DMS53 treated with DMSO at 0.1 percent for 48 hours (cell line): ENCODE measurements around the gene NPBWR2.

Source experiments
- DNase-seq: peaks from one replicate; lab custom pipeline; 2025; ENCODE audit not compliant: unreplicated experiment; lab: John Stamatoyannopoulos, UW

NPBWR2 gene

GRCh38 chr20:64106981-64107735, at the start of gene NPBWR2:
TSS of gene NPBWR2 (minus strand) at chr20:64107565. CDS start at chr20:64106831, 734 bp downstream.
- no peak for DNase-seq

DNA sequence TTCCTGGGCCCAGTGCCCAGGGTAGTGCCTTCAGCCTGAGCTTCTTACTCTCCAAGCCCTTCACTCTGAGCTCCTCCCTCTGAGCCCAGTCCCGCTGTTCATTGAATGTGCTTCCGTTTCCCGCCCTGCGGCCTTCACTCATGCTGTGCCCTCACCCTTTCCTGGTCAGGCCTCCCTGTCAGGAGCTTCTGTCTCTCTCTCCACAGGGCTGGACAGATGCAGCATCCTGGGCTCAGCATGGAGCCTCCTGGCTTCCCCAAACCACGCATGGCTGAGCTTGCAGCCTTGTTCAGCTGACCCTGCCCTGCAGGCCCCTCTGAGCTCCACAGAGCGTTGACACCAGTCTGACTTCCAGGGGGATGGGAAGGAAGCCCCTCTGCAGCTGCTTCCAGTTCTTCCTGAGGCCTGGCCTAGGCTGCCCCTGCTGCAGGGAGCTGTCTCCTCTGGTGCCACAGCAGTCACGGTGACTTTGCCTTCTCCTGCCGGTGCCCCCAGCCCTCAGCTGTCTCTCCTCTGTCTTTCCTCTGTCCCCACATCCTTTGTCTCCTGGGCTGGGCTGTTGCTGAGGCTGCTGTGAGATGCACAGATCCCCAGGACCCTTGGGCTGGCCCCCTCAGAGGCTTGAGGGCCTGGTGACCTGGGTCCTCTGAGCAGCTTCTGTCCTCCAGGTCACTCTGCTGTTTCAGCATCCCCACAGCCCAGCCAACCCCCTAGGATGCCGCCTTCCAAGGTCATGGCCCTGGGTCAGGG, 48.9 kb upstream of the NPBWR2 start:
- no peak for DNase-seq

DNA sequence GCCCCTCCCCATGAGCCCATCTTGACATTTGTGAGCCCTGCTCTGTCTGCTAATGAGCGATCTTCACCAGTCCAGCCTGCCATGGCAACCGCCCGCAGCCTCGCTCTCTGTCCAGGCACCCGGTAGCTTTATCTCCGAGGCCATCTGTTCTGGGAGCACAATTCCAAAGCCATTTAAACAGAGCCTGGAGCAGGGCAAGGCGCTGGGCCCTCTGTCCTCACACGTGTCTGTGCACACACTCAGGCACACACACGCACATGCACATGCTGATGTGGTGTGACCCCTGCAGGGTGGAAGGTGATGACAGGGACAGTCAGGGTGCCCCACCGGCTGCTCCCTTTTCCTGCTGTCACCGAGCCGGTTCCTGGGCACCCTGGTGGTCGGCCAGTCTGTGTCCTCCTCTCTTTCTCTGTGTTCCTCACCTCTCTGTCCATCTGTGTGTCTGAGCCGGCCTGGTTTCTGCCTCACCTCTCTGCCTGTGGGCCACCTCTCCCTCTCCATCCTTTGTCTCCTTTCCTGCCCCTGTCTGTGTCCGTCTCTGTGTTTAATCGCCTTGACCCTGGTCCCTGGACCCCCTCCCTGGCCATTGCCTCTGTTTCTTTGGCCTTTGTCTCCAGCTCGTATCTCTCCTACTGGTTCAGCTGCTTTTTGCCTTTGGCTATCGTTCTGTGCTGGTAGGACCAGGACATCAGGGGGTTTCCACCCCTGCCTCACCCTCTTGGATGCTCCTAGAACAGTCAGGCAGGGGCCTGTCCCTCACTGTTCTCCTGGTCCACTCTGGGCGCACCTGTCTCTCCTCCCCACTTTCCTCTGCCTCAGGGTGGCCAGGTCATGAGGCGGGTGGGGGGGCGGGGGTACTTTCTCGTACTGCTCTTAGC, 48.1 kb upstream of the NPBWR2 start:
- no peak for DNase-seq

DNA sequence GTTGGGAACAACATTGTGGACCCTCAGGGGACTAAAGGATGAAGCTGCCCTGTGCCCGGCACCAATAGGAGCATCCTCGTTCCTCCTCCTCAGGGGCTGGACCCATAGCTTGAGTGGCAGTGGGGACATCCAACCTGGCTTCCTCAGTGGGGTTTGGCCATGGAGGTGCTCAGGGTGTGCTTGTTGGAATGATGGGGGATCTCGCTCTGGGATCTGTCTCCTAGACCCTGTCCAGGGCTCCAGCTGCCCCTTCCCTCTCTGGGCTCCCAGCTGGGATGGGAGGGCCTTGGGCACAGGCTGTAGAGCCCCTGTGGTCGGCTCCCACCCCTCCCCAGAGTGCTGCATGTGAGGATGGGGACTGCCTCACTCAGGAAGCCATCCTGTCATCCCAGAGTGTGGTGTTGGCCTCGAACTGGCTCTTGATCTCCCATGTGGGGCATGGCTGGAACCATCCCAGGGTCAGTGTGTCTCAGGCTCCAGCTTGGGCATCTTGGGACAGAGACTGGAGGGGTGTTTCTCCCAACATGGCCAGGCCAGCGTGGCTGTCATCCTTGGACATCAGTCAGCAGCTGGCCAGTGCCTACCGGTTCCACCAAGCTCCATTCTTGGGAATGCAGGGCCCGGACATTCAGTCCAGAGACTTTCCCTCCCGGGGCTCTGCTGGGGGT, 47.4 kb upstream of the NPBWR2 start:
- no peak for DNase-seq

DNA sequence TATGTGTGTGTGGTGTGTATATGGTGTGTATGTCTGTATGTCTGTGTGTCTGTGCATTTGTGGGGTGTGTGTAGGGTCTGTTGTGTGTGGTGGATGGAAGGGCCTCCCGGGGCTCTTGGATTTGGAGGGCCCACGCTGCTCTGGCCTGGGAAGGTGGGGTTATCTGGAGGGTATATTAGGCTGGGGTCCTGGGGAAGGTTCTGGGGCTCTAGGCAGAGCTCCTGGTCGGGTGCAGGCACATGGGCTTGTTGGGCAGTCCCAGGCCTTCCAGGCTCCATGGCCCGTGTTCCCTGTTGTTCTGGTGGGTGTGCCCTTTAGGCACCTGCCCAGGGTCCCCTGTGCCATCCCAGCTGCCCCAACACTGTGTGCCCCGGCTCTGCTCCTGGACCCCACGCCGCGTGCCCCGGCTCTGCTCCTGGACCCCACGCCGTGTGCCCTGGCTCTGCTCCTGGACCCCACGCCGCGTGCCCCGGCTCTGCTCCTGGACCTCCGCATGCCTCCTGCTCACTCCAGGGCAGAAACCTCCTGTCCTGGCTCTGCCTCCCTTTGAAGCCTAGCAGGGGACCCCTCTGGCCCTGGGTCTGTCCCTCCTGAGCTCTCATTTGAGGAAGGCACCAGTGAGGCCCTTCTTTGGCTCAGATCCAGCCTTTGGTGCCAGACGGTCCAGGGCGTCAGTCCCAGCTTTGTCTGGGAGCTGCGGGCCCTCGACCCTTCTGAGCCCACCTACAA, 46.7 kb upstream of the NPBWR2 start:
- no peak for DNase-seq

DNA sequence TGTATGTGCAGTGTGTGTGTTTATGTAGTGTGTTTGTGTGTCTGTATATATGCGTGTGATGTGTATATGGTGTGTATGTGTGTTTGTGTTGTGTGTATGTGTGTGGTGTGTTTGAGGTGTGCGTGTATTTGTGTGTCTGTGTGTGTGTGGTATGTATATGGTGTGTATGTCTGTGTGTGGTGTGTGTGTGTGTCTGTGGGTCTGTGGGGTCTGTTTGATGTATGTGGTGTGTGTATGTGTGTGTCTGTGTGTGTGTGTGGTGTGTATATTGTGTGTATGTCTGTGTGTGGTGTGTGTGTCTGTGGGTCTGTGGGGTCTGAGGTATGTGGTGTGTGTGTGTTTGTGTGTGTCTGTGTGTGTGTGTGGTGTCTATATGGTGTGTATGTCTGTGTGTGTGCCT, 46.0 kb upstream of the NPBWR2 start:
- no peak for DNase-seq

- peak; percentile 82 for DNase-seq
Observed at GRCh38 chr20:64152906-64153305, 45.5 kb upstream of the NPBWR2 start.

GRCh38 chr20:64151633-64152530, 44.5 kb upstream of the NPBWR2 start:
- DNase-seq = peak; percentile 68

DNA sequence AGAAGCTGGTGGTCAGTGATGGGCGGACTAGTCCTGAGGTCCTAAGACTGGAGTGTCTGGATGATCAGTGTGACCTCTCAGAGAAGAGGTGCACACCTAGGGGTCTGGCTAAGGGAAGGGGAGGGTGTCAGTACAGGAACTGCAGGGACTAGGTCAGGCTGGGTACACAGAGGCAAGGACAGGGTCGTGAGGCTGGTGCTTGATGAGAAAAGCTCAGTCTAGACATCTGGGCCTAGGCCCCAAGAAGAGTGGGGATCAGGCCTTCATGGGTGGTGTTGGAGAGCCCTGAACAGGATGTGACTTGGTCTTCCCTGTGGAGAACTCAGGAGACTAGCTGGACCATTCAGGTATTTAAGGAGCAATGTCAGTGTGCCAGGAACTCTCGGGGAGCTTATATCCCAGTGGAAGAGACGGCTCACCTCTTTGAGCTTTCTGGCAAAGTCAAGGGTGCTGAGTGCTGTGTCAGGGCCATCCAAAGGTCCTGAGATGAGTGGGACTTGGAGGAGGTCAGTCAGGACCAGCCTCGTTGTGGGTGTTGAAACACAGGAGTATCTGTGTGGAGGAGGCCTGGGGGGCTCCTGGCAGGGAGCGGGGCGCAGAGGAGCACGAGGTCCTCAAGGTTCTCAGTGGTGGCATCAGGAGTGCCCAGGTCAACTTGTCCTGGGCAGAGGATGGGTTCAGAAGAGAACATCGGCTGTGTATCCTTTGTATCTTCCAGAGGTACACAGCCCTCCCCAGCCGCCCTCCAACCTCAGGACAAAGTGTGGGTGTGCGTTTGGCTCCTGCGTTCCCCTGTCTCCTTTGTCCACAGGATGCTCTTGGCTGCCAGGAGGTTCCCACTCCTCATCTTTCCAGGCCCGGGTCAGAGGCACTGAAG, 43.6 kb upstream of the NPBWR2 start:
- no peak for DNase-seq

GRCh38 chr20:64149809-64150560, 42.6 kb upstream of the NPBWR2 start:
- no peak for DNase-seq

DNA sequence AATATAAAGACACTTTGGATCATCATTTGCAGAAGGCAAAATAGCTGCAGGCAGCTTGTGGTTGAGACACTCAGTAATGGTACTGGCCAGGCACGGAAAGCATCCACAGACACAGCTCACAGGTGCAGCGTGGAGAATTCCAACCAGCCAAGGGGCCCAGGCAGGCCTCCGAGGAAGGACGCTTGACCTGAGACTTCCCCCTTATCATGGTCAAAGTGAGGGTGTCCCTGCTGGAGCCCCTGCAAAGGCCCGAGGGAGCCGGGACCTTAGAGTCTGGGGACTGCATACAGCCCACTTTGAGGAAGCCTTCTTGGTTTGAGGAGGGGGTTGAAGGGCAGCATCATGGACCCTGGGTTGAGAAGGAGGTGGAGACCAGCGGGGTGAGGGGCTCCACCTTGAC, 41.8 kb upstream of the NPBWR2 start:
- DNase-seq = no peak

- DNase-seq = no peak
Observed at GRCh38 chr20:64148581-64148980, 41.2 kb upstream of the NPBWR2 start.

DNA sequence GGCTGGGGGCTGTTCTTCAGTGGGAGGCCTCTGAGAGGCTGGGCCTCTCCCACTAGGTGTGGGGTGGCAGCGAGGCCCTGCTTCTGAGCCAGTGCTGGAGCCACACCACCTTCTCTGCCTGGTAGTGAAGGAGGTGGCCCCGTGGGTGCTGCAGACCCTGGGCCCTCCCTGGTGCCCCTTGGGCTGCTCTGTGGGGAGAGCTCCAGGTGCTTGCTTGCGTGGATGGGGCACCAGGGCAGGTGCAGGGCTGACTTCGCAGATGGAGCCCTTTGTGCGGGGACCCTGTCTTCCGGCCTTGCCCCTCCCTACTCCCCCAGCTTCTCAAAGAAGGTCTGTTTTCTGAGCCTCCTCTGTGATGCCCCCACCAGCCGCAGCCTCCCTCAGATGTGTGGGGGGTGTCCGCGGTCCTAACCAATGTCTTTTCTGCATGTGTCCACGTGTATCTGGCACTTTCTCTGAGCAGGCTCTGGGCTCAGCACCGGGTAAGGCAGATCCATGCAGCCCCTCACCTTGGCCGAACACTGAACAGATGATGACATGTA, 39.6 kb upstream of the NPBWR2 start:
- no peak for DNase-seq

DNA sequence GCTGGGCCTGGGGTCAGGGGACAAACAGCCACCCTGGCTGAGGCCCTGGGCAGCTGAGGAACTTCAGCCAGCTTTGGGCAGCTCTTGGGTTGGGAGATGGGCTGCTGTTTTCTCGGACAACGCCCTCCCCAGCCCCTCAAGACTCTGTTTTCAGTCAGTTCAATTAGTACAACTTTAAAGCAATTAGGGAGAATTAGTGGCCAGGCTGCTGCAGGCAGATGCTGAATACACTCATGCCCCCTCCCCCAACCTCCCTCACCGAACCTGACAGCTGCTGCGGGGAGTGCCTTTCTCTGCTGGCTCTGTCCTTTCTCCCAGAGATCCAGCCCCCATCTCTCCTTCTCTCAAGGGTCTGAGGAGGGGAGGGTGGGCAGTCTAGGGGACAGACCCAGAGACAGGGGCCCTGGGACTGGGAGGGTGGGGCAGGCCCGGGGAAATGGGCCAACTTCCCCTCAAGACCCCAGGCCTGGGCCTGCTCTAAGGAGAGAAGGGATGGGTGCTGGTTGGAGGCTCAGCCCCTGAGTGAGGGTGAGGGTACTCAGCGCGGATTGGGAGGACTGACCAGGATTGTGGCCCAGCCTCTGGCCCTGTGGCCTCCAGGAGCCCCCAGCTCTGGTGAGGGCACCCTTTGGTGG, 39.1 kb upstream of the NPBWR2 start:
- no peak for DNase-seq

- no peak for DNase-seq
Observed at GRCh38 chr20:64145458-64146300, 38.3 kb upstream of the NPBWR2 start.
